ENCODE measurements around the gene C2.

DNA sequence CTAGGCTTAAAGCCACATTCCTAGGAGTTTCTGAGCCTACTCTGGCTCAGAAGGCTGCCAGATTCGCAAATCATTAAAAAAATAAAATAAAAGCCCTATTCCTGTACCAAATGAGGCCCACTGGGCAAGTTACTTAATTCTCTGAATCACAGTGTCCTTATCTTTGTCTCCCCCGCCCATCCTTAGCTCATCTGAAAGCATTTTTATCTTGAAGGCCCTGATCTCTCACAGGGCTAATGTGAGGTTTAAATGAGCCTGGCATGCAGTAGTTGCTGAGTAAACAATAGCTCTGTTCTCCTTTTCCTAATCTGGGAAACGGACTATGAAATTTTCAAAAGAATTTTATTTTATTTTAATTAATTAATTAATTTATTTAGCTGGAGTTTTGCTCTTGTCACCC lies 23.6 kb upstream of the C2 start:
- TF ChIP-seq, protein P1, sequence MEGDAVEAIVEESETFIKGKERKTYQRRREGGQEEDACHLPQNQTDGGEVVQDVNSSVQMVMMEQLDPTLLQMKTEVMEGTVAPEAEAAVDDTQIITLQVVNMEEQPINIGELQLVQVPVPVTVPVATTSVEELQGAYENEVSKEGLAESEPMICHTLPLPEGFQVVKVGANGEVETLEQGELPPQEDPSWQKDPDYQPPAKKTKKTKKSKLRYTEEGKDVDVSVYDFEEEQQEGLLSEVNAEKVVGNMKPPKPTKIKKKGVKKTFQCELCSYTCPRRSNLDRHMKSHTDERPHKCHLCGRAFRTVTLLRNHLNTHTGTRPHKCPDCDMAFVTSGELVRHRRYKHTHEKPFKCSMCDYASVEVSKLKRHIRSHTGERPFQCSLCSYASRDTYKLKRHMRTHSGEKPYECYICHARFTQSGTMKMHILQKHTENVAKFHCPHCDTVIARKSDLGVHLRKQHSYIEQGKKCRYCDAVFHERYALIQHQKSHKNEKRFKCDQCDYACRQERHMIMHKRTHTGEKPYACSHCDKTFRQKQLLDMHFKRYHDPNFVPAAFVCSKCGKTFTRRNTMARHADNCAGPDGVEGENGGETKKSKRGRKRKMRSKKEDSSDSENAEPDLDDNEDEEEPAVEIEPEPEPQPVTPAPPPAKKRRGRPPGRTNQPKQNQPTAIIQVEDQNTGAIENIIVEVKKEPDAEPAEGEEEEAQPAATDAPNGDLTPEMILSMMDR (IDR thresholded peaks at IDR 0.05), result no peak
- TF ChIP-seq POLR2A (IDR thresholded peaks at IDR 0.05), result no peak
